Osteoblast (primary cell): Measurements from ENCODE around the gene TCEA2. TPM values are rescaled to one million over a fixed set of nuclear protein-coding genes. Genes with fewer than 3 reads are reported as not detected.

Source experiments
- DNase-seq: peaks from one replicate; pipeline ENCODE4 v3.0.0; 2011; ENCODE audit warnings: low spot score, mixed read lengths; ENCODE audit not compliant: insufficient read length; ENCODE audit errors: missing footprints
- H2AFZ ChIP-seq: 2 replicates; pipeline ENCODE4 v1.6.0; 2011; ENCODE audit warnings: mild to moderate bottlenecking, low read length
- H3K27ac ChIP-seq: 2 replicates; pipeline ENCODE4 v1.5.1; 2011; ENCODE audit warnings: mild to moderate bottlenecking, low read depth, low read length, moderate library complexity
- H3K27me3 ChIP-seq: 2 replicates; pipeline ENCODE4 v1.6.0; 2012; ENCODE audit warnings: mild to moderate bottlenecking, control low read depth, inconsistent platforms, low read length, moderate library complexity; ENCODE audit not compliant: insufficient read depth
- H3K36me3 ChIP-seq: 2 replicates; pipeline ENCODE4 v1.5.1; 2011; ENCODE audit warnings: mild to moderate bottlenecking, low read length, control low read depth, moderate library complexity; ENCODE audit not compliant: insufficient read depth
- H3K4me1 ChIP-seq: 2 replicates; pipeline ENCODE4 v1.5.1; 2011; ENCODE audit warnings: mild to moderate bottlenecking, low read length, control low read depth, moderate library complexity; ENCODE audit not compliant: insufficient read depth
- H3K4me2 ChIP-seq: 2 replicates; pipeline ENCODE4 v1.6.0; 2011; ENCODE audit warnings: mild to moderate bottlenecking, low read length; ENCODE audit not compliant: insufficient read depth
- H3K4me3 ChIP-seq: fragments of 200-600 bp; sonication (generic); 3 replicates; pipeline ENCODE4 v1.5.1; 2012; ENCODE audit warnings: mild to moderate bottlenecking, low read length, inconsistent platforms; ENCODE audit not compliant: insufficient read depth
- H3K79me2 ChIP-seq: 2 replicates; pipeline ENCODE4 v1.6.0; 2012; ENCODE audit warnings: mild to moderate bottlenecking, low read length, control low read depth, inconsistent platforms; ENCODE audit not compliant: insufficient read depth
- H3K9me3 ChIP-seq: 2 replicates; pipeline ENCODE4 v1.5.1; 2011; ENCODE audit warnings: low read depth, low read length, control low read depth
- H4K20me1 ChIP-seq: 2 replicates; pipeline ENCODE4 v1.6.0; 2012; ENCODE audit warnings: mild to moderate bottlenecking, low read length, control low read depth; ENCODE audit not compliant: insufficient read depth
- CTCF ChIP-seq: IDR thresholded peaks from 2 replicates; pipeline ENCODE4 v1.5.1; 2011; ENCODE audit warnings: mild to moderate bottlenecking, low read depth, low read length, moderate library complexity; ENCODE audit errors: extremely low read depth
- total RNA-seq: library from RNA; depleted of rRNA; stranded (reverse); fragments of >200 nt; gene quantifications from 2 replicates; pipeline ENCODE4 v1.2.3, GENCODE V29; 2012

TCEA2 gene
- total RNA-seq, 1 donor, result 31.5 TPM

GRCh38 chr20:64073476-64074183 is 10.6 kb downstream of the TCEA2 start:
- peaks cover 6% of the 10 kb centered on the region for H3K4me1 ChIP-seq
- H3K79me2 ChIP-seq, result no peaks in the 10 kb centered on the region
- DNase-seq, result no peak
- H2AFZ ChIP-seq, result no peak overlapping the region
- no peaks in the 10 kb centered on the region for H3K36me3 ChIP-seq
- no peak overlapping the region for H3K27ac ChIP-seq
- no peak overlapping the region for H3K4me3 ChIP-seq
- H3K9me3 ChIP-seq, result no peaks in the 10 kb centered on the region
- no peak for TF ChIP-seq CTCF
- H3K4me2 ChIP-seq, result no peak overlapping the region
- no peaks in the 10 kb centered on the region for H3K27me3 ChIP-seq
- peaks cover 15% of the 10 kb centered on the region for H4K20me1 ChIP-seq

GRCh38 chr20:64074184-64074789 is 11.3 kb downstream of the TCEA2 start:
- Histone ChIP-seq H3K27me3 (no peaks in the 10 kb centered on the region), H3K4me2 (no peak overlapping the region), H3K9me3 (no peaks in the 10 kb centered on the region), H4K20me1 (peaks cover 17% of the 10 kb centered on the region), H2AFZ (no peak overlapping the region), H3K36me3 (no peaks in the 10 kb centered on the region), H3K79me2 (no peaks in the 10 kb centered on the region), H3K4me1 (peaks cover 12% of the 10 kb centered on the region), H3K27ac (no peak overlapping the region), H3K4me3 (no peak overlapping the region)
- DNase-seq, result no peak
- TF ChIP-seq CTCF, result no peak

GRCh38 chr20:64074963-64075362 is 12.0 kb downstream of the TCEA2 start:
- Histone ChIP-seq H3K27me3 (no peaks in the 10 kb centered on the region), H4K20me1 (peaks cover 12% of the 10 kb centered on the region), H2AFZ (no peak overlapping the region), H3K36me3 (no peaks in the 10 kb centered on the region), H3K27ac (no peak overlapping the region), H3K4me2 (no peak overlapping the region), H3K4me3 (no peak overlapping the region), H3K9me3 (no peaks in the 10 kb centered on the region), H3K79me2 (no peaks in the 10 kb centered on the region), H3K4me1 (peaks cover 15% of the 10 kb centered on the region)
- TF ChIP-seq CTCF, result no peak
- no peak for DNase-seq

GRCh38 chr20:64075556-64075955 is 12.6 kb downstream of the TCEA2 start:
- H3K4me3 ChIP-seq, result no peak overlapping the region

More at GRCh38 chr20:64075556-64075955, 12.6 kb downstream of the TCEA2 start:
- no peak for DNase-seq
- TF ChIP-seq CTCF, result no peak
- Histone ChIP-seq H3K79me2 (no peaks in the 10 kb centered on the region), H2AFZ (no peak overlapping the region), H3K27ac (no peak overlapping the region), H4K20me1 (peaks cover 11% of the 10 kb centered on the region), H3K9me3 (no peaks in the 10 kb centered on the region), H3K36me3 (no peaks in the 10 kb centered on the region), H3K4me2 (no peak overlapping the region), H3K4me1 (peaks cover 15% of the 10 kb centered on the region), H3K27me3 (no peaks in the 10 kb centered on the region)
